HG02678 (cell line): Measurements from ENCODE around the gene SMARCA4.

Experiments
- ATAC-seq: cut with Tn5 transposase; IDR thresholded peaks from one replicate; pipeline ENCODE4 v1.9.1; 2021; ENCODE audit warnings: mild to moderate bottlenecking, moderate library complexity; ENCODE audit not compliant: unreplicated experiment

SMARCA4 gene

DNA sequence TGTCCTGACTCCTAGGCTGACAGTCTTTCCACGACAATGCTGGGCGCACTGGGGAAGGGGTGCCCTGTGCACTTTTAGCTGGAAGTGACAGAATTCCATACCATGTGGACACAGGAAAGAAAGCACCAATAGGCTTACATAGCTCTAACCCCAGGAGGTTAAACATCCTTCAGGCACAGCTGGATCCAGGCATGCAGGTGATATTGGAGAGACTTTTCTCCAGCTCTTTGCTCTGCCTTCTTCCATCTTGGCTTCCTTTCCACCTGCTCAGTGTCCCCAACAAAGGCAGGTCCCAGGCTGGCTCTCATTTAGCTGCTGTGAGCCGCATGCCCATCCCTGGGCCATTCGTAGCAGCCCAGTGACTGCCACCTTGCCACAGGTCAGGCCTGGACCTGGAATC lies 67.3 kb downstream of the SMARCA4 start:
- ATAC-seq: no peak

DNA sequence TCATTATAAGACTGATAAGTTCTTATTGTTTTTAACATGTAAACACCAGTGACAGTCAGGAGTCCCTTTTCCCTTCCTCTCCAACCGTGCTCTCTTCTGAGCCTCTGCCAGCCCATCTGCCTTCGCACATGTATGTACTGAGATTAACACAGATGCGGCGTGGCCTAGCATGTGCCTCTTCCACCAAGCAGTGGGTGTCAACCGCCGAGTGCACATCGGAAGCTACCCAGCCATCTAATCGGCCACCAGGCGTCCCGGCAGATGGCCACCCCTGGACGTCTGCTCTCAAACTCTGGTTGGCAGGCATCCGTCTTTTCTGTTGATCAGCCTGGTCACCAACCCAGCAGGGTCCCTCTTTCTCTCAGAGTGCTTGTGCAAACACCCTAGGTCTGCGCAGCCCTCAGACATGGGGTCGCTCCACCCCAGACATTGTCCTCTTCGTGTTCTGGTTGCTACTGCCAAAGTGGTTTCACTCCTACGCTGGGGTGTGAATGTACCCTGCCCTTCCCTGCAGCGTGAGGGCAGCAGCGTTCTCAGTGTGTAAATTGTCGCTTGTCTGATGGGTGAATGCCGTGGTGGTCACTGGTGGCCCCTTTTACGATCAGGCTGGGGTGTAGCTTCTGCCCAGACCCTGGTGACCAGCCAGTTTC lies 70.7 kb downstream of the SMARCA4 start:
- ATAC-seq: no peak

DNA sequence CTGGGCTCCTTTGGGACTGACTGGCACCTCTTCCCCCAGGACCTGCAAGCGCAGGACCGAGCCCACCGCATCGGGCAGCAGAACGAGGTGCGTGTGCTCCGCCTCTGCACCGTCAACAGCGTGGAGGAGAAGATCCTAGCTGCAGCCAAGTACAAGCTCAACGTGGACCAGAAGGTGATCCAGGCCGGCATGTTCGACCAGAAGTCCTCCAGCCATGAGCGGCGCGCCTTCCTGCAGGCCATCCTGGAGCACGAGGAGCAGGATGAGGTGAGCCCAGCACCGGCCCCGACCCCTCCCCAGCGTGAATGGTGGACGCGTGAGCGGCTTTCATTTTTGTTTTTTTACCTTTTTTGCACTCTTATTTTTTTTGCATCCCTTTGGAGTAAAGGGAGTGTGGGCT lies 72.4 kb downstream of the SMARCA4 start:
- ATAC-seq: no peak

DNA sequence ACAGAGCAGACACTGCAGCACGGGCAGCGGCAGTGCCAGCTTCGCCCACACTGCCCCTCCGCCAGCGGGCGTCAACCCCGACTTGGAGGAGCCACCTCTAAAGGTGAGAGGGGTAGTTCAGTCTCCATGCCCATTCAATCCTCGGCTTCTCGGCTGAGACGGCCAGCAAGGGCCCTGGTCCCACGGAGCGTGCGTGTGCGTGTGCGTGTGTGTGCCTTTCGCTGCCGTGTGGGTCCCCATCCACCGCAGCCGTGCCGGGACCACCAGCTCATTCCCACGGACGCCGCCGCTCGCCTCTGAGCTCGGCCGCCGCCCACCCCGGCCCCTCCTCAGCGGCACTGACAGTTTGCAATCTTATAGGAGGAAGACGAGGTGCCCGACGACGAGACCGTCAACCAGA lies 72.9 kb downstream of the SMARCA4 start:
- no peak for ATAC-seq

DNA sequence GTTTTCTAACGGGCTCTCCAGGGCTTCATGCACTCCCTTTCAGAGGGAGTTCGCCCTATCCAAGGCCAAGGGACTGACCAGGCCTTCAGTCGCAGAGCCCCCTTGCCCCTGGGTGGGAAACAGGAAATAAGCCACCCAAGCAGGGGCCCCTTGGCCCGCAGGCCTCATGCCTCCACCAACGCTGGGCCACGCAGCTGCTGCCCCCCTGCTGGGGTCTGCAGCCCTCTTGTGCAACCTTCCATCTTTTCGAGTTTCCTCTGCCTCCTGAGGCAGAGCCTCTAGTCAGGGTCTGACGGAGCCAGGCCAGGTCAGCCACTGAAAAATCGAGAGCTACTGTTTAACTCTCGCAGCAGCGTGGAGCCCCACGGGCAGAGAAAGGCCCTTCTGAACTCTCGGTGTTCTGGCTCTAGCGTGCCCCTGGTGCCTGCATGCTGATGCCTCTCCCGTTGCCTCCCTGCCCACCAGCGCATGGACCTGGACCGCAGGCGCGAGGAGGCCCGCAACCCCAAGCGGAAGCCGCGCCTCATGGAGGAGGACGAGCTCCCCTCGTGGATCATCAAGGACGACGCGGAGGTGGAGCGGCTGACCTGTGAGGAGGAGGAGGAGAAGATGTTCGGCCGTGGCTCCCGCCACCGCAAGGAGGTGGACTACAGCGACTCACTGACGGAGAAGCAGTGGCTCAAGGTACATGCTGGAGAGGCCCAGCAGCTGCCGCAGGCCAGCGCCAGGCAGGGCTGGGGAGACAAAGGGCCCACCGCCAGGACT lies 73.8 kb downstream of the SMARCA4 start:
- no peak for ATAC-seq

DNA sequence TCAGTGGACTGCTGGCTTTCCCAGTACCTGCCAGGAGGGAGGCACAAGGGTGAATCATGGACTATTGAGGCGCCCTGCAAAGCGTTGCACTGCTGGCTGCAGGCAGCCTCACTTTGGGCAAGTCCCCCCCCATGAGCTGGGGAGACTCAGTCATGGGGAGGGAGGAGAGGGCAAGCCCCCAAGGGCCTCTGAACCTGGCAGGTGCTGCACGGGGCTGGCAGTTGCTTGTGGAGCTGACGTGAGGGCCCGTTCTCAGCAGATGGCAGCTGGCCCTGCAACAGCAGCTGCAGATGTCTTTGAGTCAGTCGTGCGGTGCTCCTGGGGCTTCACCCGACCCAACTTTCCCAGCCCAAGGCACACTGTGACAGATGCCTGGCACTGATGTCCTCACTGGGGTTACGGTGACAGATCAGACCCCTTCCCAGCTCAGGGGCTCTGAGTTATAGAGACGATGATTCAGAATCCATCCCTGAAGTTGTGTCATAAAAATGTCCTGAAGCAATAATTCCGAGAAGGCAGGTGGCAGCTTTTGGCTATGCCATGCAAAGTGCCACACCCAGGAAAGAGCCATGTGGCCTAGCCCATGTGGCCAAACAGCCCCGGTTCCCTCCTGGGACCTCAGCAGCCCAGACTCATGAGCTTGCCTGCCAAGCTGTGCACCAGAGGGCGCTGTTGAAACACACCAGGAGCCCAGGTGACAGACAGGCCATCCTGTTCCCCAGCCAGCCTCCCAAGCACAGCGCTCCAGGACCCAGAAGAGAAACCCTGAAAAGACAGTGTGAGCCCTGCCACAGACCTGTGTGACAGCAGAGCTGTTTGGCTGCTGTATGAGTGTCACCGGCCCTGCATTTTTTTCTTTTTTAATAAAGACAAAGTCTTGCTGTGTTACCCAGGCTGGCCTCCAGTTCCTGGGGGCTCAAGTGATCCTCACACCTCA lies 74.9 kb downstream of the SMARCA4 start:
- ATAC-seq: peak; percentile 83

DNA sequence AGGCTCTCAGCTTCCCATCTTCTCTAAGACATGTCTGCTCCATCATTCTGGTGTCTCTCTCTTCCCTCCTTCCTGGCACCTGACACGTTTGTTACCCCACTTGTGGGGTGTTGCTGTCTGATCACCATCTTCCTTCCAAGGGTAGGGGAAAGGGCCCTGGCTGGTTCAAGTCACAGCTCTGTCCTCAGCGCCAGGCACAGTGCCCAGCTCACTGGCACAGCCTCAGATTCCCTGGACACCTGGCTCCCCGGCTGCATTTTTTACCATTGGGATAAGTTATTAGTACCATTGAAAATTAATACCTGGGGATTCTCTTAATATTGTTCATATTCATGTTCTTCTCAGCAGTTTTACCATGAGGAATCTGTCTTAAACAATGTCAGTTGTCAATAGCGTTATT lies 77.7 kb downstream of the SMARCA4 start:
- no peak for ATAC-seq

DNA sequence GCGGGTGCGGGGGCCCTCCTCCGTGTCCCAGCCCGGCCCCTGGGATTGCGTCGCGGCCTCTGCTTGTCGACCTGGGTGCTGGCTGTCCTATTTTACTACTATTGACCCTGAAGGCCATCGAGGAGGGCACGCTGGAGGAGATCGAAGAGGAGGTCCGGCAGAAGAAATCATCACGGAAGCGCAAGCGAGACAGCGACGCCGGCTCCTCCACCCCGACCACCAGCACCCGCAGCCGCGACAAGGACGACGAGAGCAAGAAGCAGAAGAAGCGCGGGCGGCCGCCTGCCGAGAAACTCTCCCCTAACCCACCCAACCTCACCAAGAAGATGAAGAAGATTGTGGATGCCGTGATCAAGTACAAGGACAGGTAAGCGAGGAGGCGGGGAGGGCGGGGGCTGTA lies 80.4 kb downstream of the SMARCA4 start:
- ATAC-seq: no peak

DNA sequence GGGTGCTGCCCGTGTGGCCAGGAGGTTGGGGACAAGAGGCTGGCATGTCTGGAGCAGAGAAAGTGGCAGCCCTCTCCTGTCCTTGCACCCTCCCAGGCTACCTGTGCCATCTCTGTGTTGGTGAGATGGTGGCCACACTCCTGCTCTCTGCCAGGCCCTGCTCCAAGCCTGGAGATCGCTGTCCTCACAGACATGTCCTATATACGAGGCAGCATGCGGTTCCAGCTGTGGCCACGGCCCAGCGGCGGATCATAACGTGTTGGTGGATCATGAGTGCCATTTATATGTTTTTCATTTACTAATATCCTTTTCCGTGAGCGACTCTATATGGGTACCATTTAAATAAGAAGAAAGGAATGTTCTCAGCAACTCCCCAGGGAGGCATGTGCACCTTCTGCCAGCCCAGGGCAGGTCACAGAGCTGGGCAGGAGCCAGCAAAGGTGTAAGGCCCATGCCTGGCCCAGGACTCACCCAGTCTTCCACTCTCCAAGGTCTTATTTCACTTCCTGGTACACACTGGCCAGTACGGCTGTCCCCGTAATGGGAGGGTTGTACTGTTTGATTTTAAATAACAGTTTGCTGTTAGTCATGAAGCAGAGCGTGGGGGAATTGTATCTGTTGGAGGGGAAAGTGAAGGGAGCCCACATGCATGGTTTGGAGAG lies 81.3 kb downstream of the SMARCA4 start:
- ATAC-seq: no peak

DNA sequence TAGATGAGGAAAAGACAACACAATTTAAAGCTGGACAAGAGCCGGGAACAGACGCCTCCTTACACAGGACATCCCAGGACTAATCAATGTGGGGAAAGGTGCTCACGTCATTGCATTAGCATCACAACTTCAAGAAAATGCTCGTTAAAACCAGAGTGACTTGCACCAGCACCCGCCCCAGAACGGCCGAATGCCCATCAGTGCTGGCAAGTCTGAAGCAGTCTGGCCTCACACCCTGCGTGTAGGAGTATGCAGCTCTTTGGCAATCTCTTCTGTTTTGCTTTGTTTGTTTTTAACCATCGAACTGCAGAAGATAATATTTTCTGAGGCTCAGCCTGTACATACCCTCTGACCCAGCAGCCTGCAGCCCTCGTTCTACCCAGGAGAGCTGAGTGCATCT lies 83.6 kb downstream of the SMARCA4 start:
- no peak for ATAC-seq

DNA sequence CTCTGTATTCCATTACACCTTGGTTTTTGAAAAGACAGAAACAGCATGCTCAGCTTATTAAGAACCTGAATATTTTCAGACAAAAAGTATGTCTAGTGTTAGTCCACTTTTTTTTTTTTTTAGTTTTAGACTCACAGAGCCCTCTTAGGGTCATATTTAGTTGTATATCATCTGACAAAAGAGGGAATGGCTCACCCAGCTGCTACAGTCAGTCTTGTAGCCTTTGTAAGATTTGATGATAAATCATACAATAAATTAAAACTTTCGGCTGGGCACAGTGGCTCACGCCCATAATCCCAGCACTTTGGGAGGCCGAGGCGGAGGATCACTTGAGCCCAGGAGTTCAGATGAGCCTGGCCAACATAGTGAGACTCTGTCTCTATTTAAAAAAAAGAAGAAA lies 84.7 kb downstream of the SMARCA4 start:
- ATAC-seq: no peak

DNA sequence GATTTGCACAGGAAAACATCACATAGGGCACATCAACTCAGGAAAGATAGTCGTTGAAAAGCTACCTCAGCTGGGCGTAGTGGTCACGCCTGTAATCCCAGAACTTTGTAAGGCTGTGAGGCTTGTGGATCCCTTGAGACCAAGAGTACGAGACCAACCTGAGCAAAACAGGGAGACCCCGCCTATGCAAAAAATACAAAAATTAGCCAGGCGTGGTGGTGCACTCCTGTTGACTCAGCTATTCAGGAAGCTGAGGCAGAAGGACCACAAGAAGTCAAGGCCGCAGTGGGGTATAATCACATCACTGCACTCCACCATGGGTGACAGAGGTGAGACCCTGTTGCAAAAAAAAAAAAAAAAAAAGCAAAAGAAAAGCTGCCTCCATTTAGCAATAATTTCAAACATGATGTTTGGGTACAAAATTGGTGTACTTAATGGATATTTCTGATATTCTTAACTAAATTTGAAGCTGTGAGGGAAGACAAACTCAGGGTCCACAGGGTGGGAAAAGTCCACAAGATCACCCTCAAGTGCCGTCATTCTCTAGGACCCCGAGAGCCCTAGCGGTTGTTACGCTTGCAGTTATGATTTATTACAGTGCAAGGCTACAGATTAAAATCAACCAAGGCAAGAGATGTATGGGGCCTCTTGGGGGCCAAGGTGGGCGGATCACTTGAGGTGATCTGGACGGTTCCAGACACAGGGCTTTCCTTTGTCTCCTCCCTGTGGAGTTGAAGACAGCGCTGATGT lies 86.0 kb downstream of the SMARCA4 start:
- no peak for ATAC-seq

DNA sequence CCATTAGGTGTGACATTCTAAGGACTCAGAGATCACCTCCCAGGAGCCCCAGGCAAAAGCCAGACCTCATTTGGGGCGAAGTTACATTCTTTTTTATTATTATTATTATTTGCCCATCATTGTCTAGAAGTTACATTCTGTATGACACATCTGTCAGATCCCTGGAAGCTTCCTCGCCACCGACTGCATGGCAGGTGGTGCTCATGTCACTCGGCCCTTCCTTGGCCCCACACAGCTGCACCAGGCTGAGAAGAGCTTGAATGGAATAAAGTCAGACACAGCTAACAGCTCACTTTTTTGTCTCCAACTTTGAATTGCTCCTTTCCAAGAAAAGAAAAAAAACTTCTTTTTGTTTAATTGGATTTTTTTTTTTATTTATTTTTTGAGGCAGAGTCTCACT lies 87.0 kb downstream of the SMARCA4 start:
- no peak for ATAC-seq

DNA sequence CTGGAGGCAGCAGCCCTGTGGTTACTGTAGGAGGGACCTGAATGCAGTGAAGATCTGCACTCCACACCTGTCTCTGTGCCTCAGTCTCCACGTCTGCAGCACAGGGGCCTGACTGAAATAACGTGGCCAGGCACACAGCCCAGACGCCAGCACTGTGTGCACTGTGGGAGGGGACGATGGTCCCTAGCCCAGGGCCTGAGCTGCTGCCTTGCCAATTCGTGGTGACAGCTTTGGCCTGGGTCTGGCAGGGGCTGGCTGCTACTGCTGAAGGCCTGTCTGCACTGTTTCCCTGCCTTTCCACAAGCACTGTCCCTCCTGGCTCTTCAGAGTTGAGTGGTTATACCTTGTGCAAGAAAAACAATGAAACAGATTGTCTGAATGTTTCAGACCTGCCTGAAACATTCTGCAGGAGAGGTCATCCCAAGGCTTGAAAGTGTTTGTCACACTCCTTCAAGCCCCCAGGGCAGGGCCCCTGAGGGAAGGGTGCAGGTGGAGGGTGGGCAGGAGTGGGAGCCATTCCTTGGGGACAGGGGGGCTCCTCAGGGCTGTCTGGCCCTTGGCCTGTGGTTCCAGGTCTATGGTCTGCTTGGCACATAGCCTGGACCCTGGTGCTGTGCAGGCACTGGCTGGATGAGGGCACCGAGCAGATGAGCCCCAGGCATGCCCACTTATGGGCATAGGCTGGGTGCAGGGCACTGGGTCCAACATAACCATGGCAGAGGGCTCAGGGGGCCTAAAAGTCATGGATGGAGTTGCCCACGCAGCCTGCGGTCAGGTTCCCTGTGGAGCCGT lies 89.7 kb downstream of the SMARCA4 start:
- ATAC-seq: no peak

DNA sequence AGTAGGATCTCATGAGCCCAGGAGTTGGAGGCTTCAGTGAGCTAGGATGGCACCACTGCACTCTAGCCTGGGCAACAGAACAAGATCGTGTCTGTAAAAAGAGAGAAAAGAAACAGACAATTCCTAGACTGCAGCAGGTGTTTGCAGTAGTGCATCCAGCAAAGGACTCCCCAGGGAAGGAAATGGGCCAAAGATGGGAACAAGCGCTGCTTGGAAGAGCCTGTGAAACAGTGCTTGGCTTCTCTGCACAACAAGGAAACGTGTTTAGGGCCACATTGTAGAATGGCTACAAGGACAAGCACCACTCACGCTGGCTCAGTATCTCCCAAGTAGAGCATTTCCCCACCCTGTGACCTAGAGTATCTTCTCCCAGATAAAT lies 93.0 kb downstream of the SMARCA4 start:
- no peak for ATAC-seq

DNA sequence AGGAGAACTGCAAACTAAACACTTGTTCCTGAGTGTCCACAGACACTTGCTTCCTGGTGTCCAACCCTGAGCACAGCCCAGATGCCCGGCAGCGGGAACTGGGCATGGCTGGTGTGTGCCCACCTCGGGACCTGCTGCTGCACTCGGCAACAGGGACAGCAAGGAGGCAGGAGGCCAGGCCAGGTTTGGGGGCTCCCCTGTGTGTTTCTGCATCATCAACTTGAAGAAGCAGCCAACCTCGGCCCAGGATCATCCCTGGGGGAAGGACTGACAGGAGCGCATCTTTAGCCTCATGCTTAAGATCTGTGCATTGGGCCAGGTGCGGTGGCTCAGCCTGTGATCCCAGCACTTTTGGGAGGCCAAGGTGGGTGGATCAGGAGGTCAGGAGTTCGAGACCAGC lies 93.4 kb downstream of the SMARCA4 start:
- no peak for ATAC-seq

DNA sequence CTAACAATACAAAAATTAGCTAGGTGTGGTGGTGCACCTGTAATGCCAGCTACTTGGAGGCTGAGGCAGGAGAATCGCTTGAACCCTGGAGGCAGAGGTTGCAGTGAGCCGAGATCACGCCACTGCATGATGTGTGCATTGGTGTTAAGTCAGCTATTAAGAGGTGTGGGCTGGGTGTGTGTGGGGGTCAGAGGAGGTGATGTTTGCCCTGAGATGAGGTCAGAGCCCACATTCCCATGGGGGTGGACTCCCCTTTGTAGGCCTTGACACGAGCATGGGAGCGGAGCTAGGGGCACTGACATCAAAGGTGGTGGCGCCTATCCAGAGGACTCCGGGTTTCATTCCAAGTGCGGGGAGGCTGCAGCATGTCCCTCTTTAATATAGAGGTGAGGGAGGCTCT lies 93.8 kb downstream of the SMARCA4 start:
- ATAC-seq: no peak

DNA sequence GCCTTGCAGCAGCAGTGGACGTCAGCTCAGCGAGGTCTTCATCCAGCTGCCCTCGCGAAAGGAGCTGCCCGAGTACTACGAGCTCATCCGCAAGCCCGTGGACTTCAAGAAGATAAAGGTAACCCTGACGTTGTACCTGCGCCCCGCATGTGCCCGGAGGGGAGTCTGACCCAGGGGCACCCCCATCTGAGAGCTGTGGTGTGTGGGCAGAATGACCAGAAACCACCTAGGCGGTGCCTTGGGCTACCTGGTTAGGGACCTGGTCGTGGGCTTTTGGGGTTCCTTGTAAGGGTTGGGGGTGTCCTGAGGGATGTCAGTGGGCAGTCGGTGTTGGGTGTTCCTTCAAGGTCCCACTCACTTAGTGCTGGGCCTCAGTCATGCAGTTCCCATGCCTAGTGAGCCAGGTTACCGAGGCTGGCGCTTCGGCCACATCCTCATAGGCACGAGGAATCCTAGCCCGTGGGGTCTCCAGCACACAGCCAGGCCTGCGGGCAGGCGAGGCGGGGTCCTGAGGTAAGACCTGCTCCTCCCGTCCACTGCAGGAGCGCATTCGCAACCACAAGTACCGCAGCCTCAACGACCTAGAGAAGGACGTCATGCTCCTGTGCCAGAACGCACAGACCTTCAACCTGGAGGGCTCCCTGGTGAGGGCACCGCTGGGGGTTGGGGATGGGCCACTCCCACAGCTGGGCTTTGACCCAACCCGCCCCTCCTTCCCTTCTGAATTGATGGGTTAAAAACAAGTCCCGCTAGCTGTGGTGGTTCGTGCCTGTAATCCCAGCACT lies 97.6 kb downstream of the SMARCA4 start:
- ATAC-seq: no peak
